Endothelial cell of umbilical vein (primary cell): ENCODE results near the gene SLC1A4. TPM values are rescaled to one million over a fixed set of nuclear protein-coding genes. Genes with fewer than 3 reads are reported as not detected.

Source experiments
- BruUV-seq: library from RNA; stranded (reverse); fragments of 400-500 nt; replicated peaks from 2 replicates; lab custom pipeline; 2021; lab: Mats Ljungman, UMichigan
- CTCF ChIA-PET: fragments of 300-600, 350-600 bp; sonication (Branson Sonifier 250); formaldehyde crosslinking; loops from one replicate; lab custom pipeline; 2021; ENCODE audit warnings: antibody characterized with exemption, inconsistent platforms; lab: Charles Lee
- POLR2A ChIA-PET: fragments of 300-600, 350-600 bp; sonication (Branson Sonifier 250); formaldehyde crosslinking; loops from one replicate; lab custom pipeline; 2021; ENCODE audit warnings: antibody characterized with exemption, inconsistent platforms; lab: Charles Lee
- DNase-seq: peaks from one replicate; pipeline ENCODE4 v3.0.0-alpha.2; 2011; ENCODE audit warnings: low read depth, low spot score
- FAIRE-seq: peaks from 2 replicates; lab custom pipeline; 2011; peaks lifted over from hg19 to GRCh38; lab: Jason Lieb, UNC
- H2AFZ ChIP-seq: 2 replicates; pipeline ENCODE4 v1.6.0; 2012; ENCODE audit warnings: low read depth, low read length, control low read depth, inconsistent platforms
- H3K27ac ChIP-seq: 2 replicates; pipeline ENCODE4 v1.5.1; 2011; ENCODE audit warnings: low read depth, mild to moderate bottlenecking, control low read depth, low read length, moderate library complexity; ENCODE audit not compliant: insufficient read depth
- H3K27me3 ChIP-seq, 2 experiments: 2 replicates each; pipeline versions ENCODE4 v1.6.0 to v1.6.1; 2011; ENCODE audit warnings: low read length in 2 of 2, mixed read lengths in 1 of 2; ENCODE audit not compliant: control insufficient read depth in 2 of 2, insufficient read depth in 2 of 2
- H3K36me3 ChIP-seq, 2 experiments: 2 replicates in 1 of 2; 3 replicates in 1 of 2; pipeline ENCODE4 v1.5.1; 2011; ENCODE audit warnings: low read length in 2 of 2, mild to moderate bottlenecking in 1 of 2, moderate library complexity in 1 of 2; ENCODE audit not compliant: control insufficient read depth in 2 of 2, insufficient read depth in 2 of 2; ENCODE audit errors: extremely low read depth in 1 of 2
- H3K4me1 ChIP-seq: 3 replicates; pipeline ENCODE4 v1.5.1; 2011; ENCODE audit warnings: mild to moderate bottlenecking, low read length; ENCODE audit not compliant: control insufficient read depth, insufficient read depth; ENCODE audit errors: extremely low read depth
- H3K4me2 ChIP-seq: 2 replicates; pipeline ENCODE4 v1.6.1; 2011; ENCODE audit warnings: low read length, control low read depth, mixed read lengths; ENCODE audit not compliant: insufficient read depth
- H3K4me3 ChIP-seq, 3 experiments: fragments of 200-600 bp in 1 of 3; sonication (generic), shearing (Covaris generic) in 1 of 3; replicated peaks in 1 of 3; 2 replicates each; pipeline ENCODE4 v1.5.1; 2011 to 2016; ENCODE audit warnings: control low read depth in 3 of 3, low read length in 3 of 3, mild to moderate bottlenecking in 2 of 3, inconsistent platforms in 1 of 3, low read depth in 1 of 3, moderate library complexity in 1 of 3; ENCODE audit not compliant: insufficient read depth in 1 of 3
- H3K79me2 ChIP-seq: 2 replicates; pipeline ENCODE4 v1.6.0; 2012; ENCODE audit warnings: low read length, inconsistent platforms; ENCODE audit not compliant: control insufficient read depth, insufficient read depth
- H3K9ac ChIP-seq: replicated peaks from 2 replicates; pipeline ENCODE3; 2011; ENCODE audit warnings: low read length, control low read depth; ENCODE audit not compliant: insufficient read depth; ENCODE audit errors: extremely low read depth
- H3K9me1 ChIP-seq: replicated peaks from 3 replicates; pipeline ENCODE4 v1.6.0; 2011; ENCODE audit warnings: mild to moderate bottlenecking, low read length; ENCODE audit not compliant: control insufficient read depth, insufficient read depth; ENCODE audit errors: extremely low read depth
- H3K9me3 ChIP-seq: replicated peaks from 2 replicates; pipeline ENCODE4 v1.5.1; 2012; ENCODE audit warnings: low read length, inconsistent platforms; ENCODE audit not compliant: control insufficient read depth, insufficient read depth
- H4K20me1 ChIP-seq: replicated peaks from 2 replicates; pipeline ENCODE3; 2011; ENCODE audit warnings: mild to moderate bottlenecking, low read length; ENCODE audit not compliant: control insufficient read depth, insufficient read depth; ENCODE audit errors: extremely low read depth
- EZH2 ChIP-seq: IDR thresholded peaks from 2 replicates; pipeline ENCODE4 v1.6.1; 2012; ENCODE audit warnings: borderline replicate concordance, low read depth, mild to moderate bottlenecking, moderate library complexity, low read length, inconsistent platforms; ENCODE audit not compliant: severe bottlenecking
- FOS ChIP-seq: IDR thresholded peaks from 2 replicates; pipeline ENCODE4 v1.6.1; 2011; ENCODE audit warnings: mild to moderate bottlenecking, low read length, moderate library complexity, borderline replicate concordance; ENCODE audit not compliant: insufficient read depth
- GATA2 ChIP-seq: IDR thresholded peaks from 2 replicates; pipeline ENCODE4 v1.7.0; 2011; ENCODE audit warnings: low read depth, mild to moderate bottlenecking, moderate library complexity, mixed read lengths, low read length; ENCODE audit not compliant: insufficient read length, insufficient read depth
- JUN ChIP-seq: IDR thresholded peaks from 2 replicates; pipeline ENCODE4 v1.6.1; 2011; ENCODE audit warnings: borderline replicate concordance, low read depth; ENCODE audit not compliant: insufficient read length, insufficient read depth
- MAX ChIP-seq: IDR thresholded peaks from 2 replicates; pipeline ENCODE4 v1.6.1; 2011; ENCODE audit not compliant: insufficient read depth, insufficient read length
- MYC ChIP-seq: IDR thresholded peaks from one replicate; pipeline ENCODE4 v1.6.1; 2011; ENCODE audit warnings: mild to moderate bottlenecking, low read depth, low read length
- POLR2A ChIP-seq: IDR thresholded peaks from 2 replicates; pipeline ENCODE4 v1.6.1; 2012; ENCODE audit warnings: low read depth, mild to moderate bottlenecking, control low read depth, low read length
- POLR2AphosphoS5 ChIP-seq: IDR thresholded peaks from 2 replicates; pipeline ENCODE4 v1.6.1; 2012; ENCODE audit warnings: low read depth, mild to moderate bottlenecking, control low read depth, low read length, moderate library complexity; ENCODE audit not compliant: insufficient read depth
- dilution Hi-C: fragments of 300-500 bp; cut with MboI; formaldehyde crosslinking; loops from one replicate; pipeline ENCODE4 v1.15.0; 2019; ENCODE audit warnings: low sequenced_read_pairs; ENCODE audit not compliant: extremely low pct_ligation_motif_present
- intact Hi-C: fragments of 100-400 bp; cut with micrococcal nuclease; formaldehyde crosslinking; loops from one replicate; pipeline ENCODE4 v1.10.0; 2022
- polyA plus RNA-seq, 4 experiments: library from polyadenylated mRNA; depleted of rRNA in 3 of 4; stranded (reverse) in 3 of 4; unstranded in 1 of 4; fragments of >200 nt; gene quantifications; 2 replicates each; pipeline versions ENCODE4 v1.2.1 to v1.2.3, GENCODE V29; 2011 to 2012; ENCODE audit warnings: missing spikeins in 1 of 4
- total RNA-seq: library from RNA; stranded (reverse); gene quantifications from 2 replicates; pipeline ENCODE4 v1.2.3, GENCODE V29; 2021
- TF ChIP-seq, protein P1 (sequence below), 2 donors: IDR thresholded peaks; 1 replicate in 1 of 2; 2 replicates in 1 of 2; pipeline ENCODE4 v1.5.1; 2011; ENCODE audit warnings: low read length in 2 of 2, mild to moderate bottlenecking in 2 of 2, moderate library complexity in 2 of 2, control low read depth in 1 of 2, inconsistent platforms in 1 of 2, low read depth in 1 of 2; ENCODE audit not compliant: insufficient read depth in 1 of 2; ENCODE audit errors: extremely low read depth in 1 of 2

Gene SLC1A4
- total and polyA plus RNA-seq, 2 donors (not counting 3 experiments of a cell fraction or from before 2014, with no cell fraction given), result 9.9 to 13.9 TPM

DNA sequence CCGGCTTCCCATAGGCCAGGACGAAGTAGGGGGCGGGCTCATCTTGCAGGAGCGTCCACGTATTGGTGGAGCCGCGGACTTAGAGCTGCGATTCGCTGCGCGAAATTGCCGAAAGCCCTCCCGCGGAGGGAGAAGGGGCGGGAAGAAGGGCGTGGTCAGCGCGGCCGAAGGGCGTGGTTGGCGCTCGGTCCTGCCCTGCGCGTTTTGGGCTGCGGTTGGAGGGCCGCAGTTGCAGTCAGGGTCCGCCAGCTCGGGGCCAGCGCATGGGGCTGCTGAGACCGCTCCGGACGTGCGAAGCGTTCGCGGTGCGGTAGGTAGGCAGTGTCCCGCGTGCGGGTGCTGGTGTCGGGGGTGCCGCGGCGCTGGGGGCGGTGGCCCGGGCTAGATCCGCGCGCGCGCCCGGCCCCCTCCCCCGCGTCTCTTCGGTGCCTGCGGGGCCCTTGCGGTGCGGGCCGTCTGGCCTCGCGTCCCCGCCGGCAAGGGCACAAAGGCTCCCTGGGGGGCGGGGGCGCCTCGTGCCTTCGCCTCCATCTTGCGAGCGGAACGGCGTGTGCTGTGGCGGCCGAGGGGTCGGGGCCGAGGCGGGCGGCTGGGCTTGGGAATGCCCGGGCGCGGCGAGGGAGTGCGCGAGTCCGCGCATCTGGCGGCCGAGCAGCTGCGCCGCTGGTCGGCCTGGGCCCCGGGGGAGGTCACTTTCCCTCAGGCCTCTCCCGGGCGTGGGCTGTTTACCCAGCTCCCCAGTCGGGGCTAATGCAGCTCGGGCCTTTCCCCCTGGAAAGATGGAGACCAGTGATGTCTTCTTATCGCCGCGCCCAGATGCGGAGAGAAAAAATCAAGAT lies 67.2 kb downstream of the SLC1A4 start, which contains the start of gene CEP68:
Gene CEP68, plus strand, starts transcription at position 202 of the 839 bp plus-strand sequence. CDS start 13,029 bp downstream, outside the sequence.
- peak within 1 kb of the TSS; percentile 83 for H3K9ac ChIP-seq
- no peak for TF ChIP-seq FOS
- peak; percentile 91 for TF ChIP-seq POLR2AphosphoS5
- peak; percentile 95 for TF ChIP-seq POLR2A
- peaks cover 2% of the 10 kb centered on the region for H3K9me1 ChIP-seq
- dilution Hi-C loops, result no loop called here
- FAIRE-seq (peak; percentile 96), DNase-seq (peak; percentile 99)
- no peaks in the 10 kb centered on the region for H4K20me1 ChIP-seq
- CTCF ChIA-PET, result interaction anchor here (0.7 to 2.7 kb wide), 18 partner anchors 8 to 726 kb away, joined by 3 to 12 read pairs (median 3); partner anchors contain the start of genes AFTPH and SLC1A4
- H3K36me3 ChIP-seq, result no peaks in the 10 kb centered on the region
- peak within 1 kb of the TSS; percentile 45 for H2AFZ ChIP-seq
- POLR2A ChIA-PET, result interaction anchor here (0.6 to 1.5 kb wide), 8 partner anchors 9 to 1930 kb away, joined by 3 to 9 read pairs (median 4); partner anchors contain the start of gene RAB1A
- peaks cover 21% of the 10 kb centered on the region for H3K79me2 ChIP-seq
- H3K4me1 ChIP-seq, result peaks cover 33% of the 10 kb centered on the region
- intact Hi-C loops, result loop anchor here (1.0 to 5.0 kb wide), 4 partner anchors 13 to 376 kb away; partner anchors contain the start of genes ACTR2, RAB1A and SPRED2
- peak within 1 kb of the TSS; percentile 81 for H3K27ac ChIP-seq
- H3K27me3 ChIP-seq, result no peaks in the 10 kb centered on the region
- H3K9me3 ChIP-seq, result no peaks in the 10 kb centered on the region
- peak within 1 kb of the TSS; percentile 98 for H3K4me2 ChIP-seq
- H3K4me3 ChIP-seq, result peak within 1 kb of the TSS; percentile 74 to 96 (median 78)
- BruUV-seq, result no TSS peak

DNA sequence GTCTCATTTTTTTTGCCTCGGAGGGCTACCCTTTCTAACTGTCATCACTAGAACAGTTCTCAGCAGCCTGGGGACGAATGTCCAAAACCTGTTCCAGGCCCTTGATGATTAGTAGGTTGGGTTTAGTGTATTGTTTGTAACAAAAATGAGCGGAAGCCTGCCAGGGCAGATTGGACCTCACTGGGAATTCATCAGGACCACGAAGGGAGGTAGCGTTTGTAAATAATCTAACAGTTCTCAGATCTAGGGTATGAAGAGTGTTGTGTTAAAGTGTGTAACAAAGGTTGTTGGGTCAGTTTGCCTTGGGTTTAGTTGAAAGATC lies 67.8 kb downstream of the SLC1A4 start:
- Histone ChIP-seq H3K27ac (peak overlapping the region; percentile 81), H3K4me3 (peak overlapping the region; percentile 74 to 96 (median 78)), H3K4me2 (peak overlapping the region; percentile 98), H3K79me2 (peaks cover 23% of the 10 kb centered on the region), H3K27me3 (no peaks in the 10 kb centered on the region), H4K20me1 (no peaks in the 10 kb centered on the region), H3K9ac (peak overlapping the region; percentile 83), H3K4me1 (peaks cover 33% of the 10 kb centered on the region), H3K9me1 (peaks cover 2% of the 10 kb centered on the region), H3K36me3 (no peaks in the 10 kb centered on the region), H3K9me3 (no peaks in the 10 kb centered on the region), H2AFZ (peak overlapping the region; percentile 45)
- TF ChIP-seq POLR2A, result no peak
- TF ChIP-seq POLR2AphosphoS5, result no peak
- TF ChIP-seq, protein P1, sequence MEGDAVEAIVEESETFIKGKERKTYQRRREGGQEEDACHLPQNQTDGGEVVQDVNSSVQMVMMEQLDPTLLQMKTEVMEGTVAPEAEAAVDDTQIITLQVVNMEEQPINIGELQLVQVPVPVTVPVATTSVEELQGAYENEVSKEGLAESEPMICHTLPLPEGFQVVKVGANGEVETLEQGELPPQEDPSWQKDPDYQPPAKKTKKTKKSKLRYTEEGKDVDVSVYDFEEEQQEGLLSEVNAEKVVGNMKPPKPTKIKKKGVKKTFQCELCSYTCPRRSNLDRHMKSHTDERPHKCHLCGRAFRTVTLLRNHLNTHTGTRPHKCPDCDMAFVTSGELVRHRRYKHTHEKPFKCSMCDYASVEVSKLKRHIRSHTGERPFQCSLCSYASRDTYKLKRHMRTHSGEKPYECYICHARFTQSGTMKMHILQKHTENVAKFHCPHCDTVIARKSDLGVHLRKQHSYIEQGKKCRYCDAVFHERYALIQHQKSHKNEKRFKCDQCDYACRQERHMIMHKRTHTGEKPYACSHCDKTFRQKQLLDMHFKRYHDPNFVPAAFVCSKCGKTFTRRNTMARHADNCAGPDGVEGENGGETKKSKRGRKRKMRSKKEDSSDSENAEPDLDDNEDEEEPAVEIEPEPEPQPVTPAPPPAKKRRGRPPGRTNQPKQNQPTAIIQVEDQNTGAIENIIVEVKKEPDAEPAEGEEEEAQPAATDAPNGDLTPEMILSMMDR (IDR thresholded peaks at IDR 0.05; ENCODE audit: extremely low read depth in 1 of 2, insufficient read depth in 1 of 2, low read depth in 1 of 2, low read length in 2 of 2), result no peak
- TF ChIP-seq FOS, result no peak
- TF ChIP-seq MAX, result no peak
- no peak for TF ChIP-seq JUN
- no peak for TF ChIP-seq EZH2
- no peak for TF ChIP-seq MYC
- TF ChIP-seq GATA2, result no peak
- ChIA-PET CTCF (interaction anchor here (0.8 to 1.4 kb wide), 7 partner anchors 9 to 404 kb away, joined by 3 to 4 read pairs (median 3); no protein-coding TSS in a partner anchor), POLR2A (no interaction called here)
- FAIRE-seq (no peak), DNase-seq (peak; percentile 52)
- BruUV-seq, result TSS peak; percentile 8
- intact Hi-C loops (loop anchor here (1.0 to 5.0 kb wide), 3 partner anchors 73 to 376 kb away; partner anchors contain the start of genes ACTR2, RAB1A and SPRED2), dilution Hi-C loops (no loop called here)
